Astrocyte of the cerebellum (primary cell): Measurements from ENCODE around the gene RNF25.
"Not testable (repeated sequence)": the region's sequence is repeated elsewhere in the genome, so short reads cannot be mapped to it uniquely, and the experiment has no call there.

Experiments
- DNase-seq: peaks from one replicate; pipeline ENCODE4 v3.0.0-alpha.2; 2011; ENCODE audit warnings: low read depth
- H3K4me3 ChIP-seq: 2 replicates; pipeline ENCODE4 v1.5.1; 2011; ENCODE audit warnings: mild to moderate bottlenecking, low read depth, low read length, moderate library complexity
- CTCF ChIP-seq: IDR thresholded peaks from 2 replicates; pipeline ENCODE4 v1.5.1; 2012; ENCODE audit warnings: low read length, low read depth, moderate library complexity, mild to moderate bottlenecking; ENCODE audit errors: missing control alignments
- in situ Hi-C: cut with HindIII; loops from 2 replicates; pipeline ENCODE4 v1.10.0; 2017; ENCODE audit warnings: low sequenced_read_pairs

Gene RNF25

GRCh38 chr2:218687400-218688060, 15.7 kb upstream of the RNF25 start:
- H3K4me3 ChIP-seq, in situ Hi-C loops: not testable (repeated sequence)

GRCh38 chr2:218680061-218680460, 8.3 kb upstream of the RNF25 start:
- in situ Hi-C loops: no loop called here
- DNase-seq: no peak
- no peak overlapping the region for H3K4me3 ChIP-seq
- no peak for TF ChIP-seq CTCF

More at GRCh38 chr2:218687400-218688060, 15.7 kb upstream of the RNF25 start:
- DNase-seq: peak; percentile 77
- TF ChIP-seq CTCF: peak; percentile 94

GRCh38 chr2:218679119-218679518, 7.3 kb upstream of the RNF25 start:
- no peak for DNase-seq
- no peak for TF ChIP-seq CTCF
- in situ Hi-C loops: no loop called here
- H3K4me3 ChIP-seq: no peak overlapping the region

GRCh38 chr2:218671097-218671653, 627 bp downstream of the RNF25 start:
- no peak for TF ChIP-seq CTCF
- H3K4me3 ChIP-seq: peak overlapping the region; percentile 84
- in situ Hi-C loops: loop anchor here (5.0 kb wide), 1 partner anchor 66 kb away; no protein-coding TSS in a partner anchor
- DNase-seq: no peak

- no peak for DNase-seq
- in situ Hi-C loops: no loop called here
- no peak overlapping the region for H3K4me3 ChIP-seq
- TF ChIP-seq CTCF: no peak
Measured at GRCh38 chr2:218664653-218665052, 7.1 kb downstream of the RNF25 start.

- in situ Hi-C loops: no loop called here
- no peak overlapping the region for H3K4me3 ChIP-seq
- no peak for TF ChIP-seq CTCF
- no peak for DNase-seq
Measured at GRCh38 chr2:218663901-218664300, 7.9 kb downstream of the RNF25 start.
